OCI-LY7 (cell line): ENCODE results near the gene TPRN. TPM values are rescaled to one million over a fixed set of nuclear protein-coding genes. Genes with fewer than 3 reads are reported as not detected.
A peak's percentile ranks its signal among the peaks of the same experiment; 100 is the strongest.
"Not testable (repeated sequence)": the region's sequence is repeated elsewhere in the genome, so short reads cannot be mapped to it uniquely, and the experiment has no call there.

Experiments
- BruUV-seq: library from RNA; stranded (reverse); fragments of 400-500 nt; replicated peaks from 2 replicates; lab custom pipeline; 2021; lab: Mats Ljungman, UMichigan
- CTCF ChIA-PET: fragments of 300-600 bp; sonication (Branson Sonifier 250); formaldehyde crosslinking; loops from one replicate; lab custom pipeline; 2022; ENCODE audit warnings: antibody characterized with exemption; ENCODE audit not compliant: unreplicated experiment; lab: Charles Lee
- POLR2A ChIA-PET: fragments of 300-600 bp; sonication (Branson Sonifier 250); formaldehyde crosslinking; loops from one replicate; lab custom pipeline; 2022; ENCODE audit warnings: antibody characterized with exemption; lab: Charles Lee
- DNase-seq: peaks from one replicate; pipeline ENCODE4 v3.0.0-alpha.2; 2015; ENCODE audit warnings: low spot score
- H2AFZ ChIP-seq: fragments of 200-600 bp; sonication (generic), shearing (Covaris generic); 2 replicates; pipeline ENCODE4 v1.6.1; 2014; ENCODE audit warnings: mild to moderate bottlenecking, antibody characterized with exemption, low read length, moderate library complexity
- H3K27ac ChIP-seq: fragments of 200-600 bp; sonication (generic); 2 replicates; pipeline ENCODE4 v1.5.1; 2014; ENCODE audit warnings: mixed run types, low read depth, mild to moderate bottlenecking, moderate library complexity, low read length, inconsistent platforms; ENCODE audit not compliant: poor library complexity, severe bottlenecking
- H3K36me3 ChIP-seq: fragments of 200-600 bp; sonication (generic); 2 replicates; pipeline ENCODE4 v1.6.1; 2014; ENCODE audit warnings: mild to moderate bottlenecking, antibody characterized with exemption, low read length, moderate library complexity, mixed read lengths; ENCODE audit not compliant: insufficient read depth
- H3K4me1 ChIP-seq: fragments of 200-600 bp; sonication (generic); 2 replicates; pipeline ENCODE4 v1.5.1; 2014; ENCODE audit warnings: mild to moderate bottlenecking, low read length; ENCODE audit not compliant: insufficient read depth, poor library complexity, severe bottlenecking
- H3K4me2 ChIP-seq: fragments of 200-600 bp; sonication (generic); 2 replicates; pipeline ENCODE4 v1.6.1; 2014; ENCODE audit warnings: mild to moderate bottlenecking, low read length
- H3K4me3 ChIP-seq: fragments of 200-600 bp; sonication (generic); 2 replicates; pipeline ENCODE4 v1.5.1; 2014; ENCODE audit warnings: mild to moderate bottlenecking, low read depth, low read length; ENCODE audit not compliant: poor library complexity, severe bottlenecking
- H3K79me2 ChIP-seq: fragments of 200-600 bp; sonication (generic); 2 replicates; pipeline ENCODE4 v1.6.1; 2016; ENCODE audit warnings: low read depth, mild to moderate bottlenecking, low read length, moderate library complexity, mixed read lengths; ENCODE audit not compliant: insufficient read depth
- H3K9me2 ChIP-seq: fragments of 200-600 bp; sonication (generic); 2 replicates; pipeline ENCODE4 v1.6.1; 2016; ENCODE audit warnings: mild to moderate bottlenecking, low read length, mixed read lengths; ENCODE audit not compliant: insufficient read depth
- H3K9me3 ChIP-seq: fragments of 200-600 bp; sonication (generic); 2 replicates; pipeline ENCODE4 v1.6.1; 2014; ENCODE audit warnings: mild to moderate bottlenecking, mixed run types, low read length, mixed read lengths
- H4K20me1 ChIP-seq: fragments of 200-600 bp; sonication (generic); 2 replicates; pipeline ENCODE4 v1.6.1; 2014; ENCODE audit warnings: mild to moderate bottlenecking, antibody characterized with exemption, low read length, moderate library complexity, mixed read lengths; ENCODE audit not compliant: insufficient read depth
- CTCF ChIP-seq: fragments of 200-600 bp; sonication (generic); conservative IDR thresholded peaks from 2 replicates; pipeline ENCODE4 v1.5.1; 2014; ENCODE audit warnings: mild to moderate bottlenecking, antibody characterized with exemption, low read length, moderate library complexity, mixed read lengths
- EZH2phosphoT487 ChIP-seq: fragments of 200-600 bp; sonication (generic); IDR thresholded peaks from 2 replicates; pipeline ENCODE4 v1.6.1; 2018; ENCODE audit warnings: low read depth, borderline replicate concordance, mild to moderate bottlenecking, mixed run types, antibody characterized with exemption, low read length, moderate library complexity, mixed read lengths
- intact Hi-C: fragments of 100-400 bp; cut with micrococcal nuclease; formaldehyde crosslinking; loops from one replicate; pipeline ENCODE4 v1.10.0; 2022; ENCODE audit not compliant: unreplicated experiment
- total RNA-seq, 2 experiments: library from RNA; depleted of rRNA in 1 of 2; stranded (reverse); fragments of >200 nt in 1 of 2; shearing (Covaris generic) in 1 of 2; gene quantifications; 2 replicates each; pipeline ENCODE4 v1.2.3, GENCODE V29; 2014 to 2022

Gene TPRN
- total RNA-seq, 2 experiments from 2014 or later: 9.0 to 15.9 TPM

- TF ChIP-seq EZH2phosphoT487 (no peak), CTCF (no peak)
- Histone ChIP-seq H3K36me3 (peaks cover 28% of the 10 kb centered on the region), H3K79me2 (peaks cover 34% of the 10 kb centered on the region), H4K20me1 (peaks cover 14% of the 10 kb centered on the region), H3K4me3 (peak within 1 kb of the TSS; percentile 98), H3K4me1 (peaks cover 54% of the 10 kb centered on the region), H2AFZ (no peak within 1 kb of the TSS; the same call in 1 of the 2 replicates), H3K9me2 (no peaks in the 10 kb centered on the region), H3K4me2 (peak within 1 kb of the TSS; percentile 99), H3K9me3 (no peaks in the 10 kb centered on the region), H3K27ac (peak within 1 kb of the TSS; percentile 89)
- no TSS peak for BruUV-seq
- intact Hi-C loops: loop anchor here (1.0 to 2.0 kb wide), 2 partner anchors 14 to 36 kb away; partner anchors contain the start of genes NELFB and TOR4A
- POLR2A ChIA-PET: interaction anchor here (0.7 to 3.3 kb wide), 11 partner anchors 14 to 234 kb away, joined by 3 to 26 read pairs (median 3); partner anchors contain the start of genes NELFB and SAPCD2
- peak; percentile 100 for DNase-seq
- CTCF ChIA-PET: interaction anchor here (0.6 to 1.0 kb wide), 2 partner anchors 89 to 104 kb away, joined by 3 read pairs; no protein-coding TSS in a partner anchor
These were observed 40.4 kb upstream of the TPRN start, which contains the start of gene TUBB4B for GRCh38 chr9:137240841-137241489. TSS of gene TUBB4B (plus strand) at chr9:137241287. CDS start at chr9:137241361, 74 bp downstream.

DNA sequence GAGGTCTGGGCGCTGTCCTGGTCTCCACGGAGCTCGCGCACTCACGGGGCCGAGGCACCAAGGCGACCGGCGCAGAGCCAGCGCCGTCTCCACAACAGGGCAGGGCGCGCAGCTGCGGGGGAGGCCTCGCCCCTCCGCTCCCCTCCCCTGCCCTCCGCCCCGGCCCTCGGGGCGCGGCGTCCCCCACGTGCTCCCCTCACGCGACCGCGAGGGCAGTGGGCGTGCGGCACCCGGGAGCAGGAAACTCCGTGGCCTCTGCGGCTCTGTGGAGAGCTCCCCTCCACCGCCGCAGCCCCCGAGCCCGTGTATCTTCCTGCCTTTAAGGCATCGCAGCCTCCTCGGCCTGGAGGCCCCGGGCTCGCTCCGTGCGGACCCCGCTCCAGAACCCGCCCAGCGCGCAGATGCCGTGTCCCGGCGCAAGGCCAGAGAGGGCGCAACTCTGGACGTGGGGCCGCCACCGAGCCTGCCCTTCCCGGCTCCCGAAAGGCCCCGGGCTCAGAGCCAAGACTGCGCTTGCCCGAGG lies 39.8 kb upstream of the TPRN start:
- H3K79me2 ChIP-seq: peaks cover 34% of the 10 kb centered on the region
- H3K4me3 ChIP-seq: peak overlapping the region; percentile 80
- peak; percentile 74 for DNase-seq
- H3K27ac ChIP-seq: peak overlapping the region; percentile 89
- peaks cover 60% of the 10 kb centered on the region for H3K4me1 ChIP-seq
- TF ChIP-seq EZH2phosphoT487: no peak
- 0 out of 2 replicates have a peak, but pooled peaks have one; percentile 32 for TF ChIP-seq CTCF
- TSS peak; percentile 78 for BruUV-seq
- peak overlapping the region; percentile 75 for H3K4me2 ChIP-seq
- H2AFZ ChIP-seq: no peak overlapping the region; the same call in 1 of the 2 replicates
- ChIA-PET CTCF (interaction anchor here (0.6 to 1.0 kb wide), 2 partner anchors 89 to 104 kb away, joined by 3 read pairs; no protein-coding TSS in a partner anchor), POLR2A (interaction anchor here (0.7 to 3.3 kb wide), 11 partner anchors 15 to 235 kb away, joined by 3 to 26 read pairs (median 3); partner anchors contain the start of genes NELFB and SAPCD2)
- H4K20me1 ChIP-seq: peaks cover 14% of the 10 kb centered on the region
- no peaks in the 10 kb centered on the region for H3K9me3 ChIP-seq
- intact Hi-C loops: loop anchor here (2.0 kb wide), 1 partner anchor 36 kb away; the partner anchor contains the start of gene TOR4A
- H3K9me2 ChIP-seq: no peaks in the 10 kb centered on the region
- H3K36me3 ChIP-seq: peaks cover 28% of the 10 kb centered on the region

DNA sequence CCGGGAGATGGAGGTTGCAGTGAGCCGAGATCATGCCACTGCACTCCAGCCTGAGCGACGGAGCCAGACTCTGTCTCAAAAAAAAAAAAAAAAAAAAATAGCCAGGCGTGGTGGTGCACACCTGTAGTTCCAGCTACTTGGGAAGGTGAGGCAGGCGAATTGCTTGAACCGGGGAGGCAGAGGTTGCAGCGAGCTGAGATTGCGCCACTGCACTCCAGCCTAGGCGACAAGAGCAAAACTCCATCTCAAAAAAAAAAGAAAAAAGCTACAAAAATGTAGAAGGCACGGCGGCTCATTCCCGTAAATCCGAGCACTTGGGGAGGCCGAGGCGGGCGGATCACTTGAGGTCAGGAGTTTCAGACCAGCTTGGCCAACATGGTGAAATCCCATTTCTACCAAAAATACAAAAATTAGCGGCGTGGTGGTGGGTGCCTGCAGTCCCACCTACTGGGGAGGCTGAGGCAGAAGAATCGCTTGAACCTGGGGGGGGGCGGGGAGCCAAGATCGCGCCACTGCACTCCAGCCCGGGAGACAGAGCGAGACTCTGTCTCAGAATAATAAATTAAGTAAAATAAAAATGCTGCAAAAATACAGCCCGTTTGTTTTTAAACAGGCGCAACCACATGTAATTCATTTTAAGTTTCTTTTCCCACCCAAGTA lies 39.1 kb upstream of the TPRN start:
- not testable (repeated sequence) for H2AFZ ChIP-seq

More for the DNA sequence above, 39.1 kb upstream of the TPRN start:
- not testable (repeated sequence) for H3K9me3 ChIP-seq, DNase-seq, BruUV-seq, H3K9me2 ChIP-seq
- H3K4me3 ChIP-seq: peak overlapping the region; percentile 80
- ChIA-PET POLR2A (interaction anchor here (1.2 to 3.3 kb wide), 3 partner anchors 15 to 110 kb away, joined by 3 to 26 read pairs (median 4); partner anchors contain the start of gene NELFB), CTCF (interaction anchor here (0.7 kb wide), 1 partner anchor 392 kb away, joined by 3 read pairs; no protein-coding TSS in a partner anchor)
- H3K79me2 ChIP-seq: peaks cover 34% of the 10 kb centered on the region
- H4K20me1 ChIP-seq: peaks cover 14% of the 10 kb centered on the region
- peak overlapping the region; percentile 89 for H3K27ac ChIP-seq
- H3K4me1 ChIP-seq: peaks cover 67% of the 10 kb centered on the region
- intact Hi-C loops: loop anchor here (2.0 kb wide), 1 partner anchor 37 kb away; the partner anchor contains the start of gene TOR4A
- peak overlapping the region; percentile 75 for H3K4me2 ChIP-seq
- peaks cover 28% of the 10 kb centered on the region for H3K36me3 ChIP-seq
